ENCODE measurements around the gene HNRNPAB.
A peak's percentile ranks its signal among the peaks of the same experiment; 100 is the strongest.
"Not testable (repeated sequence)": the region's sequence is repeated elsewhere in the genome, so short reads cannot be mapped to it uniquely, and the experiment has no call there.

HNRNPAB gene

DNA sequence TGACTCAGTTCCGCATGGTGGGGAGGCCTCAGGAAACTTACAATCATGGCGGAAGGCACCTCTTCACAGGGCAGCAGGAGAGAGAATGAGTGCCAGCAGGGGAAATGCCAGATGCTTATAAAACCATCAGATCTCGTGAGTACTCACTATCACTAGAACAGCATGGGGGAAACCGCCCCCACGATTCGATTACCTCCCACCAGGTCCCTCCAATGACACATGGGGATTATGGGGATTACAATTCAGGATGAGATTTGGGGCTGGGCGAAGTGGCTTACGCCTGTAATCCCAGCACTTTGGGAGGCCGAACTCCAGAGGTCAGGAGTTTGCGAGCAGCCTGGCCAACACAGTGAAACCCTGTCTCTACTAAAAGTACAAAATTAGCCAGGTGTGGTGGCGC, 6.2 kb upstream of the HNRNPAB start:
- DNase-seq = not testable (repeated sequence)

GRCh38 chr5:178198706-178199105, 5.6 kb upstream of the HNRNPAB start:
- DNase-seq = no peak

DNA sequence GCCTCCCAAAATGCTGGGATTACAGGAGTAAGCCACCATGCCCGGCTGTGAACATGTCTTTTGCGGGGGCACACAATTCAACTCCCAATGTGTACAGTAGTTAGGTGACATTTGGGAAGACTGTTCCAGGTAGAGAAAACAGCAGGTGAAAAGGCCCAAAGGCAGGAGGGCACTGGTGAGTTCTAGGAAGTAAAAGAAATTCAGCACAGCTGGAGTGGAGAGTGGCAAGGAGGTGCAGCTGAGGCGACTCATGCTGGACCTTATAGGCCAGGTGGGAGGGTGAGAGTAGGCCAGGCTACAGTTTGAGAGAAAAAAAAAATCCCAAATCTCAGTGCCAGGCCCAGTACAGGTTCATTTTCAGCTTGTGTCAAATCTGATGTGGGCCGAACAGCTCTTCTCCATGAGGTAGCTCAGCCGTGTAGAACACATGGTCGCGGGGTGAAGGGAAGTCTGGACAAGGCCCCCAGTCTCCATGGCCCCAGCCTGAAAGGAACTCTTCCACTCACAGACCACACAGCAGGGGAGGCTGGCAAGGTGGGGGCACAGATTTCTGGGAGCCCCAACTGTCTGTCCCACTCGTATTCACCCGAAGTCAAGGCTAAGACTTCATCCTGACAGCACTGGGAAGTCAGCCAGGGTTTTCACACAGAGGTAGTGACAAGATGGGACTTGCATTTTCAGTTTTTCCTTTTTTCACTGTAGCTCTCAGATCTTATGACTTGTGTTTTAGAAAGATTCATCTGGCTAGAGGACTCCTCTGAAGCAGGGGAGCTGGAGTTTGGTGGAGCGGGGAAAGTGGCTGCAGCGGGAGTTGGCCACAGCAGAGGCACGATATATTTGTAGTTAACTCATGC, 4.5 kb upstream of the HNRNPAB start:
- no peak for DNase-seq

DNA sequence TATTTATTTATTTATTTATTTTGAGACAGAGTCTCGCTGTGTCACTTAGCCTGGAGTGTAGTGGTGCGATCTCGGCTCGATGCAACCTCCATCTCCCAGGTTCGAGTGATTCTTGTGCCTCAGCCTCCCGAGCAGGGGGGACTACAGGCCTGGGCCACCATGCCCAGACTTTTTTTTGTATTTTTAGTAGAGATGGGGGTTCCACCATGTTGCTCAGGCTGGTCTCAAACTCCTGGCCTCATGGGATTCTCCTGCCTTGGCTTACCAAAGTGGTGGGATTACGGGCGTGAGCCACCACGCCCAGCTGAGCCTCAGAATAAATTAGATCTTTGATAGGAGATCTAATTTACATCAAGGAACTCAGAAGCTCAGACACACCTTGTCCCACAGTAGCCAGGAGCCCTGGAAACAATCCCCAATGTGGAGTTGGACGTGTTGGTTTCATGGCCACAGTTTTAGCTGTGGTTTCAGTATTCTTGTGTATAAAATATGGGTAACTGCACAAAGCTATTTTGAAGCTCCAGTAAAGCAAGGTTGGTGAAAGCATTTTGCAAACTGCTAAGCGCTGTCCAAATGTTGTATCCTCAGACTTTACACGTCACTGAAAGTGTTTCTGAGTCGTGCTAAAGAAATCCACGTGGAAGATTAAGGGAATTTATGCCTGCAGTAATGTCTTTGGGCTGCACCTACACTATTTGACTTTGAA, 3.0 kb upstream of the HNRNPAB start:
- no peak for DNase-seq

DNA sequence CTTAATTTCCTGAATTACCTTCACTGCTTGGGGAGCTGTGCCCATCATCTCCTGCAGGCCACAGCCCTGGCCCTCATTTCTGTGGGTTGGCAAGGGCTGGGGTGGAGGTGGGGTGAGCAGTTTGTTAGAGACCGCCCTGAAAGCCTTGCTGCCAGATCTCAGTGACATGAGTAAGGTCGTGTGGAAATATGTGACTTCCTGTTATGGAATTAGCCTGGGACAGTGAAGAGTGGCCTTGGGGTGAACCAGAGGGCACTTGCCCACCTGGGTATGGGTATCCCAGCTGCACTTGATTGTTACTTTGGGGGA, 2.5 kb upstream of the HNRNPAB start:
- no peak for DNase-seq

DNA sequence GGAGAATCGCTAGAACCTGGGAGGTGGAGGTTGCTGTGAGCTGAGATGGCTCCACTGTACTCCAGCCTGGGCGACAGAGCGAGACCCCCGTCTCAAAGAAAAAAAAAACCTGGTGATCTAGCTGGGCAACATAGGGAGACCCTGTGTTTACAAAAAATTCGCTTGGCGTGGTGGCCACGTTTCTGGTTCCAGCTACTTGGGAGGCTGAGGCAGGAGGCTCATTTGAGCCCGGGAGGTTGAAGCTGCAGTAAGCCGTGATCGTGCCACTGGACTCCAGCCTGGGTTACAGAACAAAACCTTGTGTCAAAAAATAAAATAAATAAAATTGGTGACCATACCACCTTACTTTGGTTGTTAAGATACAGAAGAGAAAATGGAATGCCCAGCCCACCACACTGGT, 1.8 kb upstream of the HNRNPAB start:
- DNase-seq = no peak

DNA sequence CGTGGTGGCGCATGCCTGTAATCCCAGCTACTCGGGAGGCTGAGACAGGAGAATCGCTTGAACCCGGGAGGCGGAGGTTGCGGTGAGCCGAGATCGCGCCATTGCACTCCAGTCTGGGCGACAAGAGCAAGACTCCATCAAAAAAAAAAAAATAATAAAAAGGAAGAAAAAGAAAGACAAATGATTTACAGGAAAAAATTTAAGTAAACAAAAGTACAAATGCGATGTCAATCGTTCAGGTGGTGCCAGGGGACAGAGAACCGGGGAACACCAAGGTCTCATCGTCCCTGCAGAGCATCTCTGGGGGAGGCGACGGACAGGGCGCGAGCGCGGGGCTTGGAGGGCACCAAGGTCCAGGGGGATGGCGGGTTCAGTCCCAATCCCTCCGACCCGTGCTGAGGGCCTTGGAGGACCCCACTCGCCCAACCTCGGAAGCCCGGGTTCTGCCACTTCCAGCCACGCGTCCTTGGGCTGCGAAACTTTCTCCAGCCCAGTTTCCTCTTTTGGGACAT, 607 bp upstream of the HNRNPAB start:
- no peak for DNase-seq

DNA sequence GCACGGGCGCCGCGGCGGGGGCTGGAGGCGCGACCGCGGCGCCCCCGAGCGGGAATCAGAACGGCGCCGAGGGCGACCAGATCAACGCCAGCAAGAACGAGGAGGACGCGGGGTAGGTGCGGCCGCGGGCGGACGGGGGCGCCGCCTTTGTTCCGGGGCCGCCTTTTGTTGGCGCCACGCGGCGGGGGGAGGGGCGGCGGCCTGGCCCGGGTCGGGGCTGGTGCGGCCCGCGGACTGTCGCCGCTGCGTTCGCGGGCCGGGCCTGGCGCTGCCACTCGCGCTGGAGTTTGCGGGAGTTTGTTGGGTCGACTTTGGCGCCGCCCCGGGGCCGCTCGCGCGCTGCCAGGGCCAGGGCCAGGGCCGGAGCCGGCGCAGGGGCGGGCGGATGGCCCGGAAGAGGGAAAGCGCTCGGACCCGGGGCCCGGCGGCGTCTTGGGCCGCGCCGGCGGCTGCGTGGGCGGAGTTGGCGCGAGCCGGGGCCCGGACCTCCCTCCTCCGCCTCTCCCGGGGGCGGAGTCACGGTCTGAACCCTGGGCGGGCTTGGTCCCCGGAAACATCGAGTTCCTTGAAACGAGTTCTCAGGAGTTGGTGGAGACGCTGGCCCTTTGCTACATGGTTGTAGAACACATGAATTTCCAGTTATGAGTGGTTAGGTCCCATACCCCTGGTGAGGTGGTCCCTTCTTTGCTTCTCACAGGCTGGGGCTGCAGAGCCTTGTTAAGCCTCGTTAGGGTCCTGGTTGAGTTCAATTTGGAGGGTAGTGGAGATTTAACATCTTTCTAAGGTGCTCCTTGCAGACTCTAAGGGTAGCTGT, 809 bp downstream of the HNRNPAB start:
- DNase-seq = peak; percentile 87

- DNase-seq = no peak
Measured at GRCh38 chr5:178205749-178206047, 1.4 kb downstream of the HNRNPAB start.

DNA sequence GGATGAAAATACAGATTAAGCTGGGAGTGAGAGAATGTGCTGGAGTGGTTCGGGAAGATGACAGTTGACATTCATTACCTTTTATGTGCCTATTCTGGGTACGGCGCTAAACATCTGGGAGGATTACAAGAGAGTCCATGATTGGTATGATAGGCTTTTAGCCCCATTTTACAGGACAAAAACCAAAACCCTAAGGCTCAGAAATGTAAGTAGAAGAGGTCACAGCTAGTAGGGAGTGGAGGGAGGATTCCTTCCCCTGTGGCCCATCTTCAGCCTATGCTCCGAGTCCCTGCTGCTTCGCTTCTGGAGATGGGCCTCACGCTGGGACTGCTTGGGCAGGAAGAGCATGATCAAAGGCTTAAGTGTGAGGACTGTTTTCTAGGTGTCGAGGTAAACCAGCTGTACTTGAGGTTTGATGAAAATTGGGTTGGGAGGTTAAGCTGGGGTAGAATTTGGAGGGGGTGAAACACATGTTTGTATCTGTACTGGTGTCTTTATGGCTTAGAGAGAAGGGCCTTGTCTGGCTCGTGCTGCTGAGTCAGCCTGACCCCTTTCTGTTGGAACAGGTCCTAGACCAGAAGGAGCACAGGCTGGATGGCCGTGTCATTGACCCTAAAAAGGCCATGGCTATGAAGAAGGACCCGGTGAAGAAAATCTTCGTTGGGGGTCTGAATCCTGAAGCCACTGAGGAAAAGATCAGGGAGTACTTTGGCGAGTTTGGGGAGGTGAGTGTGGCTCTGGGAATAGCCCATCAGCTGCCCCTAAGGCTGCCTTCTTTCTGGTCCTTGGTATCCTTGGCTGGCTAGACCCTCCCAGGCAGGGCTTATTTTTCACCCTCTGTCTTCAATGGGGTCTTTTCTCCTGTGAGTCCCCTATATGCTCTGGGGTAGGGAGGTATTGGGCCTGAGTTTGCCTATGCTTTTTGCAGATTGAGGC, 2.1 kb downstream of the HNRNPAB start:
- no peak for DNase-seq

GRCh38 chr5:178207183-178207916, 3.0 kb downstream of the HNRNPAB start:
- DNase-seq = no peak

- no peak for DNase-seq
Measured at GRCh38 chr5:178207917-178208280, 3.6 kb downstream of the HNRNPAB start.

- DNase-seq = no peak
Measured at GRCh38 chr5:178208540-178209227, 4.4 kb downstream of the HNRNPAB start.

GRCh38 chr5:178209334-178210072, 5.2 kb downstream of the HNRNPAB start:
- DNase-seq = no peak

DNA sequence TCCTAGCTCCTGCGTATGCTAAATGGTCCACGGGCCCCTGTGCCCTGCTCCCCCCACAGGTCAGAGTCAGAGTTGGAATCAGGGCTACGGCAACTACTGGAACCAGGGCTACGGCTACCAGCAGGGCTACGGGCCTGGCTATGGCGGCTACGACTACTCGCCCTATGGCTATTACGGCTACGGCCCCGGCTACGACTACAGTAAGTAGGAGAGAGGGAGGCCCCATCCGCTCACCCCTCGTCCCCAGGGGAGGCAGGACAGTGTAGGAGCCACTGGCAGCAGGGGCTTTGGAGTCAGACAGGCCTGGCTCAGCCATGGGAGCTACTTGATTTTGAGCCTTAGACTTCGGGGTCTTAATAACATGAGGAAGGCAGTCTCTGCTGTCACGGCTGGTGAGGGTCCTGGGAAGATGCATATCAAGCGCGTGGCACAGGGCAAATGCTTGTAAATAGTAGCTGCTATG, 5.8 kb downstream of the HNRNPAB start:
- no peak for DNase-seq

GRCh38 chr5:178210686-178211085, 6.4 kb downstream of the HNRNPAB start:
- no peak for DNase-seq

DNA sequence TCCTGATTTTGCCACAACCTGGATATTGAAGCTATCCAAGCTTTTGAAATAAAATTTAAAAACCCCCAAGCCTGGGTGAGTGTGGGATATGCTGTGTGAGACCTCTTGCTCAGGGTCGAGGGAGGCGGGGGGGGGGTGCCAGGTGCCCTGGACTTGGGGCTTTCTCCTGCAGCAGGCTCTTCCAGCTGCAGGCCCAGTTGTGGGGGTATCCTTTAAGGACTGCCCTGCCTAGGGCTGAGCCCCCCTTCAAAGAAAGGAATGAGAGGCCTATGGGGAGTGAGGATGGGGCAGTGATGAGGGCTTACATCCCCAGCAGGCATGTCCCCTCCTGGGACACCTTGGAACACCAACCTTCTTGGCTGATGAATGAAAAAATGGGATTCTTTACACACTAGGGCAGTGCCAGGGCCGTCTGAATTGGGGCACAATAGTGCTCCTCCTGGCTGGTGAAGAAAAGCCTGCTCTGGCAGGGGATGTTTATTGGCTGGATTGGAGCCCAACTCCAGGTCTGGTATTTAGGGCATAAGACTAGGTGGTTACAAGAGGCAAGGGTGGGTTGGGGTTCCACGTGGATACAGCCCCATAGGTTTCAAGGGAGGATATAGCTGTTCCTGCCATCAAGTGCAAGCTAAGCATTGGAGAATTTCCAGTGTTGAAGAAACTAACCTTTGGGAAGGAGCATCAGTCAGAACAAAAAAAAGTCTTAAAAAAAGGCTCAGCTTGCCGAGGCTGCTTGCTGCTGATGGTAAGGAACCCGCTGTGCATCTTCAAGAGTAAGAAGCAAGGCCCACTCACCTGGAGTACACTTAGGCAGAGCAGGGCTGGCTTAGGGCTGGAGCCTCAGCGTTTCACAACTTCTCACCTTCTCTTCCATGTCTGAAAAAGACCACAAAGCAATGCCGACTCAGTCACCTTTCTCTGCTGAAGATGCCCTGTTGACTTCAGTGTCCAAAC, 7.0 kb downstream of the HNRNPAB start:
- no peak for DNase-seq

- DNase-seq = no peak
Measured at GRCh38 chr5:178212241-178213002, 8.1 kb downstream of the HNRNPAB start.

Data from left hindlimb (tissue), 1 donor.